ENCODE results near the gene SFXN3.

DNA sequence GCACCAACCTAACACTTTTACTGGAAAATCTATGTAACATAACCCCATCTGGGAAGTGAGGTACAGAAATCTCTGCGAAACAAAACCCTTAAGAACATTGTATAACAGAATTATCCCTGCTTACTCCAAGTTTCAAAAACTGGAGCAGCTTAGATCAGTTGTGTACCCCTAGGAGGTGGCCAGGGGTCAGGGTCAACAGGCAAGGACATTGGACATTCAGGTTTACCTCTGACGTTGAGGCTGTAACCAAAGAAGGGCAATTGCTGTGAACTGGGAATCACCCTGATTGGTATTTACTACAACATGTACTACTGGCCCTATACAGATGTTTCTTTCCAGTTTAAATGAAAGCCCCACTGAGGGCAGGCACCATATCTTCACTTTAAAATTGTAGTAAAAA is 13.1 kb downstream of the SFXN3 start:
- TF ChIP-seq, protein P1, sequence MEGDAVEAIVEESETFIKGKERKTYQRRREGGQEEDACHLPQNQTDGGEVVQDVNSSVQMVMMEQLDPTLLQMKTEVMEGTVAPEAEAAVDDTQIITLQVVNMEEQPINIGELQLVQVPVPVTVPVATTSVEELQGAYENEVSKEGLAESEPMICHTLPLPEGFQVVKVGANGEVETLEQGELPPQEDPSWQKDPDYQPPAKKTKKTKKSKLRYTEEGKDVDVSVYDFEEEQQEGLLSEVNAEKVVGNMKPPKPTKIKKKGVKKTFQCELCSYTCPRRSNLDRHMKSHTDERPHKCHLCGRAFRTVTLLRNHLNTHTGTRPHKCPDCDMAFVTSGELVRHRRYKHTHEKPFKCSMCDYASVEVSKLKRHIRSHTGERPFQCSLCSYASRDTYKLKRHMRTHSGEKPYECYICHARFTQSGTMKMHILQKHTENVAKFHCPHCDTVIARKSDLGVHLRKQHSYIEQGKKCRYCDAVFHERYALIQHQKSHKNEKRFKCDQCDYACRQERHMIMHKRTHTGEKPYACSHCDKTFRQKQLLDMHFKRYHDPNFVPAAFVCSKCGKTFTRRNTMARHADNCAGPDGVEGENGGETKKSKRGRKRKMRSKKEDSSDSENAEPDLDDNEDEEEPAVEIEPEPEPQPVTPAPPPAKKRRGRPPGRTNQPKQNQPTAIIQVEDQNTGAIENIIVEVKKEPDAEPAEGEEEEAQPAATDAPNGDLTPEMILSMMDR (IDR thresholded peaks at IDR 0.05), result no peak
- TF ChIP-seq POLR2A (IDR thresholded peaks at IDR 0.05) (no peak), EP300 (IDR thresholded peaks at IDR 0.05) (no peak), POLR2AphosphoS5 (IDR thresholded peaks at IDR 0.05) (no peak)
